GM12878 (cell line): ENCODE results near the gene LDB2. TPM values are rescaled to one million over a fixed set of nuclear protein-coding genes. Genes with fewer than 3 reads are reported as not detected.

Experiments used
- ATAC-seq: fragments of 200-7000 bp; cut with Tn5 transposase; 3 replicates; pipeline ENCODE4 v1.9.1; 2020; ENCODE audit warnings: mild to moderate bottlenecking, moderate library complexity
- BruUV-seq: library from RNA; stranded (reverse); fragments of 400-500 nt; replicated peaks from 2 replicates; lab custom pipeline; 2021; lab: Mats Ljungman, UMichigan
- CTCF ChIA-PET: fragments of 300-600 bp; sonication (Branson Sonifier 250); formaldehyde crosslinking; extraction: SDS; loops from one replicate; lab custom pipeline; 2021; ENCODE audit warnings: inconsistent platforms; lab: Yijun Ruan, JAX
- POLR2A ChIA-PET: fragments of 350-600 bp; formaldehyde crosslinking; extraction: SDS; loops from one replicate; lab custom pipeline; 2021; ENCODE audit warnings: inconsistent platforms; lab: Charles Lee
- RAD21 ChIA-PET: fragments of 300-600 bp; sonication (Branson Sonifier 250); formaldehyde crosslinking; loops from one replicate; lab custom pipeline; 2023; ENCODE audit warnings: antibody characterized with exemption; ENCODE audit not compliant: unreplicated experiment; lab: Charles Lee
- SMC1A ChIA-PET: fragments of 300-600 bp; sonication (Branson Sonifier 250); formaldehyde crosslinking; loops from one replicate; lab custom pipeline; 2023; ENCODE audit not compliant: unreplicated experiment, uncharacterized antibody; lab: Charles Lee
- DNase-seq: peaks from one replicate; pipeline ENCODE4 v3.0.0-alpha.2; 2011; ENCODE audit warnings: low read depth, low spot score
- FAIRE-seq: peaks from 3 replicates; lab custom pipeline; 2011; peaks lifted over from hg19 to GRCh38; lab: Jason Lieb, UNC
- H2AFZ ChIP-seq: 2 replicates; pipeline ENCODE4 v1.6.0; 2011; ENCODE audit warnings: low read depth, low read length, control low read depth; ENCODE audit not compliant: control insufficient read depth
- H3K27ac ChIP-seq: 2 replicates; pipeline ENCODE4 v1.5.1; 2011; ENCODE audit warnings: control low read depth; ENCODE audit not compliant: control insufficient read depth, insufficient read depth
- H3K27me3 ChIP-seq, 2 experiments: replicated peaks in 1 of 2; 2 replicates each; pipeline versions ENCODE4 v1.6.0 to v1.6.1; 2011; ENCODE audit warnings: low read length in 1 of 2; ENCODE audit not compliant: control insufficient read depth in 2 of 2, insufficient read depth in 2 of 2
- H3K36me3 ChIP-seq, 2 experiments: 2 replicates each; pipeline ENCODE4 v1.5.1; 2011; ENCODE audit warnings: low read length in 1 of 2; ENCODE audit not compliant: control insufficient read depth in 2 of 2, insufficient read depth in 2 of 2
- H3K4me1 ChIP-seq: 2 replicates; pipeline ENCODE4 v1.6.1; 2011; ENCODE audit warnings: mild to moderate bottlenecking, low read length, moderate library complexity, mixed read lengths; ENCODE audit not compliant: control insufficient read depth, insufficient read depth
- H3K4me2 ChIP-seq: 2 replicates; pipeline ENCODE4 v1.6.0; 2011; ENCODE audit warnings: control low read depth; ENCODE audit not compliant: control insufficient read depth, insufficient read depth
- H3K4me3 ChIP-seq: fragments of 200-600 bp; sonication (generic); 2 replicates; pipeline ENCODE4 v1.5.1; 2016
- H3K79me2 ChIP-seq: 2 replicates; pipeline ENCODE4 v1.6.0; 2011; ENCODE audit warnings: low read length; ENCODE audit not compliant: control insufficient read depth, insufficient read depth
- H3K9ac ChIP-seq: 2 replicates; pipeline ENCODE4 v1.8.0; 2011; ENCODE audit warnings: low read length, control low read depth, mixed read lengths; ENCODE audit not compliant: control insufficient read depth, insufficient read depth
- H3K9me3 ChIP-seq: replicated peaks from 3 replicates; pipeline ENCODE4 v1.5.1; 2011; ENCODE audit warnings: mild to moderate bottlenecking, low read length; ENCODE audit not compliant: control insufficient read depth, insufficient read depth
- H4K20me1 ChIP-seq: 2 replicates; pipeline ENCODE4 v1.6.0; 2011; ENCODE audit not compliant: control insufficient read depth, insufficient read depth
- CHD2 ChIP-seq: IDR thresholded peaks from 2 replicates; pipeline ENCODE4 v1.6.1; 2011; ENCODE audit warnings: low read depth, low read length, improper control_type of control experiment, borderline replicate concordance
- HDAC6 ChIP-seq: fragments of 200-600 bp; sonication (generic); IDR thresholded peaks from one replicate; pipeline ENCODE4 v1.8.0; 2017; ENCODE audit warnings: antibody characterized with exemption; ENCODE audit not compliant: unreplicated experiment
- KLF5 ChIP-seq: fragments of 450-650 bp; IDR thresholded peaks from 2 replicates; pipeline ENCODE4 v1.6.1; 2014; ENCODE audit warnings: mild to moderate bottlenecking; ENCODE audit not compliant: partially characterized antibody
- RUNX3 ChIP-seq: IDR thresholded peaks from 2 replicates; pipeline ENCODE4 v1.6.1; 2012; ENCODE audit warnings: low read length, inconsistent platforms
- SMAD1 ChIP-seq: fragments of 450-650 bp; IDR thresholded peaks from 2 replicates; pipeline ENCODE4 v1.6.1; 2018; ENCODE audit warnings: mild to moderate bottlenecking, low read depth; ENCODE audit not compliant: partially characterized antibody
- STAT3 ChIP-seq: IDR thresholded peaks from 2 replicates; pipeline ENCODE4 v1.6.1; 2011; ENCODE audit warnings: low read depth, low read length, improper control_type of control experiment
- TCF3 ChIP-seq: IDR thresholded peaks from 2 replicates; pipeline ENCODE4 v1.6.1; 2012; ENCODE audit warnings: low read depth, mild to moderate bottlenecking, low read length, borderline replicate concordance; ENCODE audit not compliant: insufficient read depth
- ZBED1 ChIP-seq: IDR thresholded peaks from 2 replicates; pipeline ENCODE4 v1.6.1; 2016; ENCODE audit warnings: borderline replicate concordance
- ZNF217 ChIP-seq: fragments of 450-650 bp; IDR thresholded peaks from 2 replicates; pipeline ENCODE4 v1.6.1; 2017; ENCODE audit warnings: antibody characterized with exemption, mild to moderate bottlenecking
- WGBS: methylation state at CpG from one replicate; pipeline ENCODE4 v1.1.6; 2016; ENCODE audit warnings: low lambda C conversion rate; ENCODE audit not compliant: insufficient replicate concordance, insufficient coverage; ENCODE audit errors: missing lambda C conversion rate; 5-methylcytosine and 5-hydroxymethylcytosine counted together
- in situ Hi-C: fragments of 300-500 bp; cut with MboI; formaldehyde crosslinking; loops from 9 replicates; pipeline ENCODE4 v1.14.3; 2018; ENCODE audit warnings: mixed read lengths
- intact Hi-C: fragments of 100-400 bp; cut with micrococcal nuclease; formaldehyde crosslinking; loops from one replicate; pipeline ENCODE4 v1.14.2; 2022; ENCODE audit not compliant: unreplicated experiment
- polyA plus RNA-seq, 11 experiments: library from polyadenylated mRNA; depleted of rRNA in 4 of 11; unstranded in 6 of 11; stranded (reverse) in 5 of 11; fragments of >200 nt; fragmentation: Nextera tagmentation in 4 of 11; fragmentation: Illumina TruSeq in 1 of 11; extraction: Ambion mirVana in 4 of 11; extraction: Trizol in 1 of 11; gene quantifications; 1 replicate in 1 of 11; 2 replicates in 10 of 11; pipeline versions ENCODE4 v1.2.1 to v1.2.3, GENCODE V29; 2011 to 2016; ENCODE audit warnings: inconsistent platforms in 2 of 11, missing spikeins in 2 of 11, low read depth in 1 of 11
- total RNA-seq, 4 experiments: library from RNA; depleted of rRNA in 3 of 4; stranded (reverse); fragments of >200 nt in 3 of 4; fragmentation: Illumina TruSeq in 1 of 4; extraction: Trizol in 1 of 4; gene quantifications; 2 replicates each; pipeline versions ENCODE4 v1.2.1 to v1.2.3, GENCODE V29; 2013 to 2021
- TF ChIP-seq, protein P1 (sequence below): IDR thresholded peaks from 2 replicates; pipeline ENCODE4 v1.6.1; 2012; ENCODE audit warnings: low read depth, low read length, improper control_type of control experiment
- TF ChIP-seq, protein P2 (sequence below): IDR thresholded peaks from 2 replicates; pipeline ENCODE4 v1.6.1; 2012; ENCODE audit warnings: low read length, inconsistent platforms
- TF ChIP-seq, protein P3 (sequence below): fragments of 450-650 bp; IDR thresholded peaks from 2 replicates; pipeline ENCODE4 v1.6.1; 2017; ENCODE audit warnings: mild to moderate bottlenecking
- TF ChIP-seq, protein P4 (sequence below): fragments of 450-650 bp; IDR thresholded peaks from 2 replicates; pipeline ENCODE4 v1.6.1; 2017; ENCODE audit warnings: low read depth, mild to moderate bottlenecking, moderate library complexity

Gene LDB2
- total and polyA plus RNA-seq, 10 of the 15 experiments (the other 5 are each of a cell fraction or from before 2014, with no cell fraction given) = 0.15 TPM; not detected in 9

DNA sequence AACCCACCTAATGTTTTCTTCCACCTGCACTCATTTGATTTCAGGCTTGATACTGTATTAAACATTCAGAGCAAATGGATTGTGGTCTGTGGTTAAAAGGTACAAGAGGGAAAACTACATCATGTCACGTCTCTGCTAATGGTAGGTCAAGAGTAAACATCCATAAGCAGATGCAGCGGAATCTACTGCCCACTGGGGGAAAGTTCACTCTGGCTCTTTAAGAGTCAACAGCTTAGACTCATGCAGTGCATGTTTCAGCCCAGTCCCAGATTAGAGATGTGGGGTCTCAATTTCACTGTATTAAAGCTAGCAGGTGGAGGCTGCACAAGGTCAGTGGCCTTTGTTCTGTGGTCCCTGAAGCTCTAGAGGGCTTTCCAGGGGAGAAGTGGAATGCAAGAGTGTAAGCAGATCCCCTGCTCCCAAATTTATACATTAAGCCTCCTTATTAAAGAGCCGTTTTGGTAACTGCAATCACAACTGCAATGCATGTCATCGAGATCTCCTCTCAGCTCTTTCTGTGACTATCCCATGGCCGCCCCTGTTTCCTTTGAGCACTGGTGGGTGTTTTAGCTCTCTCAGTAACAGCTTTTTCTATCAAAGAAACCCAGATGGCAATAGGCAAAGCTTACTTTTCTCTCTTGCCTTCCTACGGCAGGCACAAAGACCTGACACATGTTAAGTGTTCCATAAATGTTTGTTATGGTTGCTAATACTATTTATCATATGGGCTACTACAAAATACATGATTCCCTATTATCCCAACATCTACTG lies 53.4 kb downstream of the LDB2 start (continued):
- TF ChIP-seq TCF3 (no peak), CHD2 (no peak), ZBED1 (no peak), HDAC6 (no peak), KLF5 (no peak), SMAD1 (no peak)
- TF ChIP-seq, protein P1, sequence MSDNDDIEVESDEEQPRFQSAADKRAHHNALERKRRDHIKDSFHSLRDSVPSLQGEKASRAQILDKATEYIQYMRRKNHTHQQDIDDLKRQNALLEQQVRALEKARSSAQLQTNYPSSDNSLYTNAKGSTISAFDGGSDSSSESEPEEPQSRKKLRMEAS = no peak

DNA sequence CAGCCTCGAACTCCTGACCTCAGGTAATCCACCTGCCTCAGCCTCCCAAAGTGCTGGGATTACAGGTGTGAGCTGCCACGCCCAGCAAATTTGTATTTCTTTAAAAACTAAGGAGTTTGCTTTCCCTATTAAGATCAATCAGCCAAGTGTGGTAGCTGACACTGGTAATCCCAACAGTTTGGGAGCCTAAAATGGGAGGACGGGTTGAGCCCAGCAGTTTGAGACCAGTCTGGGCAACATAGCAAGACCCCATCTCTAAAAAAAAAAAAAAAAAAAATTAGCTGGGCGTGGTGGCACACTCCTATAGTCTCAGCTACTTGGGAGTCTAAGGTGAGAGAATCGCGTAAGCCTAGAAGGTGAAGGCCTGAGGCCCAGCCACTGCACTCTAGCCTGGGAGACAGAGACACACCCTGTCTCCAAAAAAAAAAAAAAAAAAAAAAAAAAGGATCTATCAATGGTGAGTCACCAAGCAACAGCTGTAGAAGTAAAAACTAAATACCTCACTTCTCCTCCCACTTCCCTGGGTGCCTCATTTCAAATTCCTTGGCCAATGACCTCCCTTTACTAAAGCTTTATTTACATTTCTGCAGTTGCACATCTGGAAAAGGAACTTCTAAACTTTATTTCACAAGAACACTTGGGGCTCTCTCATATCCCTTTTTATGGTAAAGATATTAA lies 54.5 kb downstream of the LDB2 start:
- TF ChIP-seq TCF3 (no peak), ZNF217 (no peak), SMAD1 (no peak), ZBED1 (no peak), RUNX3 (no peak), STAT3 (no peak)
- TF ChIP-seq, protein P2, sequence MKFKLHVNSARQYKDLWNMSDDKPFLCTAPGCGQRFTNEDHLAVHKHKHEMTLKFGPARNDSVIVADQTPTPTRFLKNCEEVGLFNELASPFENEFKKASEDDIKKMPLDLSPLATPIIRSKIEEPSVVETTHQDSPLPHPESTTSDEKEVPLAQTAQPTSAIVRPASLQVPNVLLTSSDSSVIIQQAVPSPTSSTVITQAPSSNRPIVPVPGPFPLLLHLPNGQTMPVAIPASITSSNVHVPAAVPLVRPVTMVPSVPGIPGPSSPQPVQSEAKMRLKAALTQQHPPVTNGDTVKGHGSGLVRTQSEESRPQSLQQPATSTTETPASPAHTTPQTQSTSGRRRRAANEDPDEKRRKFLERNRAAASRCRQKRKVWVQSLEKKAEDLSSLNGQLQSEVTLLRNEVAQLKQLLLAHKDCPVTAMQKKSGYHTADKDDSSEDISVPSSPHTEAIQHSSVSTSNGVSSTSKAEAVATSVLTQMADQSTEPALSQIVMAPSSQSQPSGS = no peak
- TF ChIP-seq, protein P3, sequence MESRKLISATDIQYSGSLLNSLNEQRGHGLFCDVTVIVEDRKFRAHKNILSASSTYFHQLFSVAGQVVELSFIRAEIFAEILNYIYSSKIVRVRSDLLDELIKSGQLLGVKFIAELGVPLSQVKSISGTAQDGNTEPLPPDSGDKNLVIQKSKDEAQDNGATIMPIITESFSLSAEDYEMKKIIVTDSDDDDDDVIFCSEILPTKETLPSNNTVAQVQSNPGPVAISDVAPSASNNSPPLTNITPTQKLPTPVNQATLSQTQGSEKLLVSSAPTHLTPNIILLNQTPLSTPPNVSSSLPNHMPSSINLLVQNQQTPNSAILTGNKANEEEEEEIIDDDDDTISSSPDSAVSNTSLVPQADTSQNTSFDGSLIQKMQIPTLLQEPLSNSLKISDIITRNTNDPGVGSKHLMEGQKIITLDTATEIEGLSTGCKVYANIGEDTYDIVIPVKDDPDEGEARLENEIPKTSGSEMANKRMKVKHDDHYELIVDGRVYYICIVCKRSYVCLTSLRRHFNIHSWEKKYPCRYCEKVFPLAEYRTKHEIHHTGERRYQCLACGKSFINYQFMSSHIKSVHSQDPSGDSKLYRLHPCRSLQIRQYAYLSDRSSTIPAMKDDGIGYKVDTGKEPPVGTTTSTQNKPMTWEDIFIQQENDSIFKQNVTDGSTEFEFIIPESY = no peak
- TF ChIP-seq, protein P4, sequence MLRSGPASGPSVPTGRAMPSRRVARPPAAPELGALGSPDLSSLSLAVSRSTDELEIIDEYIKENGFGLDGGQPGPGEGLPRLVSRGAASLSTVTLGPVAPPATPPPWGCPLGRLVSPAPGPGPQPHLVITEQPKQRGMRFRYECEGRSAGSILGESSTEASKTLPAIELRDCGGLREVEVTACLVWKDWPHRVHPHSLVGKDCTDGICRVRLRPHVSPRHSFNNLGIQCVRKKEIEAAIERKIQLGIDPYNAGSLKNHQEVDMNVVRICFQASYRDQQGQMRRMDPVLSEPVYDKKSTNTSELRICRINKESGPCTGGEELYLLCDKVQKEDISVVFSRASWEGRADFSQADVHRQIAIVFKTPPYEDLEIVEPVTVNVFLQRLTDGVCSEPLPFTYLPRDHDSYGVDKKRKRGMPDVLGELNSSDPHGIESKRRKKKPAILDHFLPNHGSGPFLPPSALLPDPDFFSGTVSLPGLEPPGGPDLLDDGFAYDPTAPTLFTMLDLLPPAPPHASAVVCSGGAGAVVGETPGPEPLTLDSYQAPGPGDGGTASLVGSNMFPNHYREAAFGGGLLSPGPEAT = no peak
- TF ChIP-seq, all 136 proteins: peak for 0
- no peaks in the 10 kb centered on the region for H3K79me2 ChIP-seq
- H3K4me3 ChIP-seq = no peak overlapping the region
- 30% methylated on average over 6 of the region's 6 CpGs for WGBS
- H3K36me3 ChIP-seq = no peaks in the 10 kb centered on the region
- ATAC-seq (no peak), DNase-seq (no peak), FAIRE-seq (no peak)
- ChIA-PET RAD21 (interaction anchor here (0.7 kb wide), 1 partner anchor 564 kb away, joined by 3 read pairs; no protein-coding TSS in a partner anchor), SMC1A (no interaction called here), POLR2A (interaction anchor here (0.7 kb wide), 1 partner anchor 477 kb away, joined by 7 read pairs; no protein-coding TSS in a partner anchor), CTCF (no interaction called here)
- no peak overlapping the region for H3K9ac ChIP-seq
- BruUV-seq = no TSS peak
- no peaks in the 10 kb centered on the region for H3K27me3 ChIP-seq
- no peaks in the 10 kb centered on the region for H4K20me1 ChIP-seq
- H3K4me2 ChIP-seq = no peak overlapping the region
- no peak overlapping the region for H2AFZ ChIP-seq
- intact Hi-C loops = no loop called here
- in situ Hi-C loops = no loop called here
- no peaks in the 10 kb centered on the region for H3K4me1 ChIP-seq
- H3K9me3 ChIP-seq = no peaks in the 10 kb centered on the region
- no peak overlapping the region for H3K27ac ChIP-seq
